Measurements from ENCODE around the gene C1QL1.

DNA sequence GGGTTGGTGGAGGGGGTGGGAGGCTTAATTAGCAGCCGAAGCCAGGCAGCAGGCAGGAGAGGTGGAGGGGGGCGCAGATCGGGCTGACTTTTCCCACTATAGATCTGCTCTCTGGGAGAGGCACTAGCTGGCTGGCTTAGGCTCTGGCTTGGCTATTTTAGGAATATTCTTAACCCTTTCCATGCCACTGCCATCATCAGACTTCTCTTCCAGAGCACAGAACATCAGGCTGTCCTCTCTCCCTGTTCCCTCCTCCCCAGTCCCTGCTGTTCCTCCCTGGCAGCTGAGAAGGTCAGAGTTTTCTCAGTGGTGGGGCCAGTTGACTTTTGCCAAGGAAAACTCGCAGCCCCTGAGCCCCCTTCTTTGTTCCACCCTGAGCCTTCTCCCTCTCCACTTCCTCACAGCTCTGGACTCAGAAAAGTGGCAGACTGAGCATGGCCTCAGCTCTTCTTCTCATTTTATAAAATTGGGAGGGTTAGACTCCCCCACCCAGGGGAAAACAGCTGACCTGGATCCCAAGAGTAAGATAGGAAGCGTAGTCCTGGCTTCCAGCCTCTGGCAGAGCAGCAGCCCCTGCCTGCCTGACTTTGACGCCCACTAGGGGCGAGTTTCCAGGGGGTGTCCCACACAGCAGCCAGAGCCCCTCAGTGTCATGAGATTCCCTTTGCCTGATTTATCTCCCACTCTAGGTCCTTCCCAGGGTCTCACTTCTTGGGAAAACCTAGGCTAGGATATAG is 9.9 kb upstream of the C1QL1 start:
- TF ChIP-seq POLR2A (IDR thresholded peaks at IDR 0.05; ENCODE audit: low read length), result no peak
- TF ChIP-seq GATA1 (IDR thresholded peaks at IDR 0.05; ENCODE audit: low read depth, low read length), result no peak
